H1 (cell line): Measurements from ENCODE around the gene LRRC27. TPM values are rescaled to one million over a fixed set of nuclear protein-coding genes. Genes with fewer than 3 reads are reported as not detected.

Source experiments
- CTCF ChIA-PET: fragments of 300-600 bp; sonication (Branson Sonifier 250); formaldehyde crosslinking; loops from one replicate; lab custom pipeline; 2021; ENCODE audit not compliant: partially characterized antibody; lab: Charles Lee
- POLR2A ChIA-PET: fragments of 300-600 bp; sonication (Branson Sonifier 250); formaldehyde crosslinking; loops from one replicate; lab custom pipeline; 2021; ENCODE audit warnings: inconsistent platforms; ENCODE audit not compliant: partially characterized antibody; lab: Charles Lee
- DNase-seq, 2 experiments: peaks; one replicate each; pipeline versions ENCODE4 v3.0.0 to v3.0.0-alpha.2; 2010 to 2022; ENCODE audit warnings: low spot score in 2 of 2, low read depth in 1 of 2, mixed read lengths in 1 of 2
- FAIRE-seq: peaks from 2 replicates; lab custom pipeline; 2011; peaks lifted over from hg19 to GRCh38; lab: Jason Lieb, UNC
- H2AFZ ChIP-seq: 2 replicates; pipeline ENCODE4 v1.8.1; 2012; ENCODE audit warnings: low read length, inconsistent platforms
- H2AK5ac ChIP-seq: 2 replicates; pipeline ENCODE4 v1.6.1; 2013; ENCODE audit warnings: low read depth, low read length
- H2BK120ac ChIP-seq: replicated peaks from 2 replicates; pipeline ENCODE3; 2013; ENCODE audit warnings: low read depth, low read length, inconsistent platforms
- H2BK12ac ChIP-seq: 2 replicates; pipeline ENCODE4 v1.6.1; 2013; ENCODE audit warnings: low read depth, low read length
- H2BK15ac ChIP-seq: 2 replicates; pipeline ENCODE4 v1.6.1; 2013; ENCODE audit warnings: low read length
- H2BK20ac ChIP-seq: 2 replicates; pipeline ENCODE4 v1.6.1; 2013; ENCODE audit warnings: low read length
- H2BK5ac ChIP-seq: 2 replicates; pipeline ENCODE4 v1.6.1; 2013; ENCODE audit warnings: low read depth, low read length
- H3K14ac ChIP-seq: 2 replicates; pipeline ENCODE4 v1.6.1; 2013; ENCODE audit warnings: inconsistent platforms; ENCODE audit not compliant: insufficient read length
- H3K18ac ChIP-seq: 2 replicates; pipeline ENCODE4 v1.6.1; 2013; ENCODE audit warnings: low read length; ENCODE audit errors: extremely low read depth
- H3K23ac ChIP-seq: 2 replicates; pipeline ENCODE4 v1.6.1; 2013; ENCODE audit warnings: inconsistent platforms; ENCODE audit not compliant: insufficient read length
- H3K23me2 ChIP-seq: 2 replicates; pipeline ENCODE4 v1.6.1; 2013; ENCODE audit warnings: low read depth, low read length
- H3K27ac ChIP-seq: 2 replicates; pipeline ENCODE4 v1.6.1; 2011; ENCODE audit warnings: low read depth, low read length, inconsistent platforms
- H3K27me3 ChIP-seq, 4 experiments: replicated peaks in 1 of 4; 1 replicate in 1 of 4; 2 replicates in 3 of 4; pipeline versions ENCODE4 v1.6.1 to v1.8.1; 2011 to 2013; ENCODE audit warnings: low read length in 3 of 4, mild to moderate bottlenecking in 3 of 4, inconsistent platforms in 2 of 4, mixed read lengths in 2 of 4, moderate library complexity in 1 of 4; ENCODE audit not compliant: control insufficient read depth in 3 of 4, insufficient read depth in 3 of 4; ENCODE audit errors: extremely low read depth in 1 of 4
- H3K36me3 ChIP-seq, 4 experiments: 2 replicates each; pipeline versions ENCODE4 v1.6.1 to v1.8.1; 2011 to 2013; ENCODE audit warnings: mild to moderate bottlenecking in 4 of 4, low read length in 3 of 4, moderate library complexity in 2 of 4, control low read depth in 1 of 4, inconsistent platforms in 1 of 4; ENCODE audit not compliant: insufficient read depth in 4 of 4, control insufficient read depth in 2 of 4
- H3K4ac ChIP-seq: replicated peaks from 2 replicates; pipeline ENCODE3; 2013; ENCODE audit warnings: low read length, low read depth, mixed read lengths, inconsistent platforms; ENCODE audit not compliant: insufficient read length
- H3K4me1 ChIP-seq, 4 experiments: replicated peaks in 1 of 4; 1 replicate in 1 of 4; 2 replicates in 3 of 4; pipeline versions ENCODE4 v1.6.1 to v1.8.1; 2011 to 2013; ENCODE audit warnings: low read length in 3 of 4, inconsistent platforms in 2 of 4, mixed read lengths in 1 of 4; ENCODE audit not compliant: insufficient read depth in 4 of 4, control insufficient read depth in 3 of 4
- H3K4me2 ChIP-seq, 2 experiments: 2 replicates each; pipeline versions ENCODE4 v1.6.1 to v1.8.1; 2011 to 2013; ENCODE audit warnings: low read depth in 2 of 2, low read length in 2 of 2, control low read depth in 1 of 2, inconsistent platforms in 1 of 2, mild to moderate bottlenecking in 1 of 2; ENCODE audit not compliant: insufficient read depth in 1 of 2
- H3K4me3 ChIP-seq, 4 experiments: fragments of 200-600, 300-600 bp in 1 of 4; sonication (generic), shearing (Covaris generic), sonication (Bioruptor Twin) in 1 of 4; 2 replicates each; pipeline versions ENCODE4 v1.5.1 to v1.8.1; 2011 to 2016; ENCODE audit warnings: low read length in 4 of 4, low read depth in 3 of 4, control low read depth in 2 of 4, inconsistent platforms in 2 of 4, mild to moderate bottlenecking in 2 of 4, mixed read lengths in 1 of 4, moderate library complexity in 1 of 4; ENCODE audit not compliant: insufficient read depth in 2 of 4; ENCODE audit errors: extremely low read depth in 1 of 4
- H3K56ac ChIP-seq: replicated peaks from 2 replicates; pipeline ENCODE3; 2013; ENCODE audit warnings: low read depth, mild to moderate bottlenecking, mixed read lengths, low read length, inconsistent platforms; ENCODE audit not compliant: insufficient read length
- H3K79me1 ChIP-seq: 2 replicates; pipeline ENCODE4 v1.6.1; 2013; ENCODE audit warnings: low read depth, low read length, control low read depth
- H3K79me2 ChIP-seq, 2 experiments: 2 replicates each; pipeline versions ENCODE4 v1.6.1 to v1.8.1; 2012 to 2013; ENCODE audit warnings: low read length in 2 of 2, mild to moderate bottlenecking in 2 of 2, inconsistent platforms in 1 of 2; ENCODE audit not compliant: insufficient read depth in 2 of 2, control insufficient read depth in 1 of 2
- H3K9ac ChIP-seq, 4 experiments: replicated peaks in 1 of 4; 1 replicate in 1 of 4; 2 replicates in 3 of 4; pipeline versions ENCODE4 v1.6.1 to v1.8.1; 2011 to 2013; ENCODE audit warnings: low read depth in 3 of 4, low read length in 3 of 4, control low read depth in 2 of 4, mild to moderate bottlenecking in 2 of 4, moderate library complexity in 2 of 4, inconsistent platforms in 1 of 4; ENCODE audit errors: extremely low read depth in 1 of 4
- H3K9me3 ChIP-seq, 2 experiments: 2 replicates each; pipeline versions ENCODE4 v1.6.1 to v1.8.1; 2012 to 2013; ENCODE audit warnings: mild to moderate bottlenecking in 2 of 2, moderate library complexity in 2 of 2, control low read depth in 1 of 2, inconsistent platforms in 1 of 2, low read depth in 1 of 2, low read length in 1 of 2, mixed read lengths in 1 of 2; ENCODE audit not compliant: insufficient read depth in 2 of 2
- H4K20me1 ChIP-seq, 2 experiments: replicated peaks in 1 of 2; 2 replicates each; pipeline versions ENCODE3 to v1.8.1; 2011 to 2013; ENCODE audit warnings: inconsistent platforms in 2 of 2, low read length in 2 of 2, mild to moderate bottlenecking in 1 of 2; ENCODE audit not compliant: insufficient read depth in 2 of 2, control insufficient read depth in 1 of 2
- H4K5ac ChIP-seq: 2 replicates; pipeline ENCODE4 v1.6.1; 2013; ENCODE audit warnings: low read length, low read depth, mixed read lengths, inconsistent platforms; ENCODE audit not compliant: insufficient read length
- H4K8ac ChIP-seq: 2 replicates; pipeline ENCODE4 v1.8.0; 2013; ENCODE audit warnings: mild to moderate bottlenecking, moderate library complexity, low read length, inconsistent platforms; ENCODE audit not compliant: insufficient read depth; ENCODE audit errors: extremely low read depth
- H4K91ac ChIP-seq: replicated peaks from 2 replicates; pipeline ENCODE3; 2013; ENCODE audit warnings: low read length, mixed read lengths, inconsistent platforms; ENCODE audit not compliant: insufficient read length
- EP300 ChIP-seq, 2 experiments: IDR thresholded peaks; 1 replicate in 1 of 2; 2 replicates in 1 of 2; pipeline ENCODE4 v1.6.1; 2011 to 2012; ENCODE audit warnings: low read depth in 2 of 2, low read length in 2 of 2, mild to moderate bottlenecking in 2 of 2, borderline replicate concordance in 1 of 2, inconsistent platforms in 1 of 2, moderate library complexity in 1 of 2
- KDM1A ChIP-seq: fragments of 200-600, 300-600 bp; sonication (generic); IDR thresholded peaks from 2 replicates; pipeline ENCODE4 v1.7.1; 2016; ENCODE audit warnings: mild to moderate bottlenecking, low read length, borderline replicate concordance
- NANOG ChIP-seq: IDR thresholded peaks from 2 replicates; pipeline ENCODE4 v1.6.1; 2011; ENCODE audit warnings: low read length, low read depth, mild to moderate bottlenecking, inconsistent platforms; ENCODE audit not compliant: insufficient read depth, poor library complexity, severe bottlenecking
- PHF8 ChIP-seq: fragments of 200-600 bp; sonication (generic); conservative IDR thresholded peaks from 2 replicates; pipeline ENCODE4 v1.7.1; 2012; ENCODE audit warnings: low read depth, mild to moderate bottlenecking, inconsistent platforms, low read length, moderate library complexity
- YY1 ChIP-seq: IDR thresholded peaks from 2 replicates; pipeline ENCODE4 v1.6.1; 2011; ENCODE audit warnings: low read depth, mild to moderate bottlenecking, low read length
- WGBS, 2 experiments: shearing (Covaris generic) in 1 of 2; methylation state at CpG; one replicate each; pipeline versions ENCODE4 v1.1.6 to v1.1.7; 2013 to 2015; ENCODE audit warnings: low lambda C conversion rate in 2 of 2, mixed read lengths in 2 of 2, inconsistent platforms in 1 of 2, low coverage in 1 of 2, missing lambda C conversion rate in 1 of 2; ENCODE audit not compliant: insufficient replicate concordance in 2 of 2, insufficient coverage in 1 of 2, insufficient read length in 1 of 2; ENCODE audit errors: extremely low coverage in 1 of 2, missing lambda C conversion rate in 1 of 2; 5-methylcytosine and 5-hydroxymethylcytosine counted together
- polyA plus RNA-seq, 7 experiments: library from polyadenylated mRNA; depleted of rRNA in 3 of 7; stranded (reverse) in 5 of 7; unstranded in 2 of 7; fragments of >200 nt in 5 of 7; fragments of 200-250 nt in 2 of 7; gene quantifications; 1 replicate in 5 of 7; 2 replicates in 1 of 7; 4 replicates in 1 of 7; pipeline versions ENCODE4 v1.2.1 to v1.2.3, GENCODE V29; 2011 to 2013; ENCODE audit warnings: missing spikeins in 2 of 7, mixed read lengths in 2 of 7
- total RNA-seq: library from RNA; stranded (reverse); fragmentation: NEBNext Ultra II Directional; extraction: Animal tissue kit (Norgen Biotek cat#: 25700); gene quantifications from 2 replicates; pipeline ENCODE4 v1.2.1, GENCODE V29; 2021

Gene LRRC27
- total and polyA plus RNA-seq, 2 of the 8 experiments (the other 6 are each of a cell fraction or from before 2014, with no cell fraction given), result 1.2 to 3.8 TPM

DNA sequence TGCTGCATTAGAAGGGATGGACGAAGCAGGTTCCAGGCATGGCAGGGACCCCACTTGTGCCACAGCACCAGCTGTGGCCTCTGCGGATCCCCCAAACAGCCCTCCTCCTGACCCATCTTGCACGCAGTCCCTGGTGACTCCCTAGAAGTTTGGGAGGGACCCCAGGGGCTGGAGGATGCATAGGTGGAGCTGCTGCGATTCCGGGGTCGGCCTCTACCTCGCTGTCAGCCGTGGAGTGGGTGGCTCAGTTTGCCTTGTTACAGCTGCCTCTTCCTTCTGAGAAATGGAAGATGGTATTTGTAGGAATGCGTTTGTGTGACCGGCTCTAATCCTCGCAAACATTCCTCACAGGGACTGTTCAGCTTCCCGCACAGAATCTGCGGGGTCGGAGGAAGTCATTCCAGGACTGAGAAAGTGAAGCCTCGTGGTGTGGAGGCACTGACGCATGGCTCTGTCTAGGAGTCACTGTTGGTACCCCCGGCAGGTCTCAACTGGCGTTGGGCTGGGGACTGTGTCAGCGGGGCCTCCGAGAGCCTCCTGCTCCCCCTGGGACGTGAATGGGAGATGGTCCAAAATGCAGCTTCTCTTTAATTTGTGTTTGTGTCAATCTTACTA, 82.5 kb downstream of the LRRC27 start:
- ChIA-PET POLR2A (interaction anchor here (1.0 to 1.4 kb wide), 2 partner anchors 11 to 13 kb away, joined by 3 to 5 read pairs; no protein-coding TSS in a partner anchor), CTCF (interaction anchor here (0.8 to 3.5 kb wide), 3 partner anchors 10 to 54 kb away, joined by 3 to 16 read pairs (median 5); no protein-coding TSS in a partner anchor)
- Histone ChIP-seq H2BK15ac (no peak overlapping the region), H2BK5ac (peak overlapping the region; percentile 60; the same call in 1 of the 2 replicates), H3K23me2 (peaks cover 11% of the 10 kb centered on the region; the same call in 1 of the 2 replicates), H3K9ac (no peak overlapping the region), H3K18ac (no peak overlapping the region), H2BK12ac (0 out of 2 replicates have a peak overlapping the region, but pooled peaks have one; percentile 5), H3K9me3 (no peaks in the 10 kb centered on the region), H4K91ac (no peak overlapping the region), H2BK20ac (no peak overlapping the region), H2AK5ac (peak overlapping the region; percentile 58), H3K4ac (no peak overlapping the region), H4K20me1 (peaks cover 0 to 6% of the 10 kb centered on the region in 2 experiments), H2BK120ac (no peak overlapping the region), H3K4me2 (no peak overlapping the region), H3K27ac (no peak overlapping the region), H3K14ac (no peak overlapping the region), H3K56ac (no peak overlapping the region), H3K4me1 (peaks cover 9 to 42% (median 26%) of the 10 kb centered on the region in 4 experiments), H2AFZ (no peak overlapping the region), H4K5ac (no peak overlapping the region), H4K8ac (no peak overlapping the region; the same call in 1 of the 2 replicates), H3K79me2 (peaks cover 0 to 4% of the 10 kb centered on the region in 2 experiments; a peak in 1 of 4 replicates), H3K27me3 (0 out of 7 replicates have a peak, but pooled peaks cover 0 to 2% (median 0%) of the 10 kb centered on the region in 4 experiments), H3K23ac (no peak overlapping the region), H3K79me1 (peaks cover 6% of the 10 kb centered on the region), H3K36me3 (no peaks in the 10 kb centered on the region), H3K4me3 (no peak overlapping the region)
- DNase-seq, result no peak
- 92% methylated on average over 21 of the region's 21 CpGs; no CpG with 5 or more reads in 1 of the 2 experiments for WGBS, 2 experiments
- FAIRE-seq, result no peak
- TF ChIP-seq KDM1A, result no peak
- TF ChIP-seq NANOG, result no peak
- TF ChIP-seq EP300 (IDR thresholded peaks at IDR 0.05; ENCODE audit: borderline replicate concordance in 1 of 2, low read depth in 2 of 2, low read length in 2 of 2), result no peak
- no peak for TF ChIP-seq PHF8
- TF ChIP-seq YY1, result no peak
